K562 (cell line): Measurements from ENCODE around the gene C16orf86. TPM values are rescaled to one million over a fixed set of nuclear protein-coding genes. Genes with fewer than 3 reads are reported as not detected.

Source experiments
- ATAC-seq: fragments of 200-7000 bp; cut with Tn5 transposase; 3 replicates; pipeline ENCODE4 v1.9.1; 2020; ENCODE audit warnings: moderate library complexity
- BruUV-seq: library from RNA; stranded (reverse); fragments of 400-500 nt; replicated peaks from 2 replicates; lab custom pipeline; 2021; lab: Mats Ljungman, UMichigan
- CTCF ChIA-PET: fragments of 300-600 bp; formaldehyde crosslinking; extraction: SDS; loops from one replicate; lab custom pipeline; 2021; ENCODE audit warnings: low intra/inter-chr PET ratio; lab: Yijun Ruan, JAX
- POLR2A ChIA-PET: fragments of 300-600, 350-650 bp; sonication (Branson Sonifier 250); formaldehyde crosslinking; extraction: SDS; loops from one replicate; lab custom pipeline; 2021; ENCODE audit warnings: antibody characterized with exemption, inconsistent platforms; lab: Yijun Ruan, JAX
- DNase-seq, 4 experiments: peaks; one replicate each; pipeline versions ENCODE4 v3.0.0 to v3.0.0-alpha.2; 2011 to 2018; ENCODE audit warnings: low spot score in 3 of 4, mixed read lengths in 3 of 4; ENCODE audit errors: extremely low read depth in 1 of 4
- FAIRE-seq: peaks from 2 replicates; lab custom pipeline; 2011; peaks lifted over from hg19 to GRCh38; lab: Jason Lieb, UNC
- H2AFZ ChIP-seq: 2 replicates; pipeline ENCODE4 v1.6.0; 2011; ENCODE audit warnings: low read depth, low read length, control low read depth, inconsistent platforms
- H3K27ac ChIP-seq: fragments of 200-600 bp; 3 replicates; pipeline ENCODE4 v1.8.0; 2011; ENCODE audit warnings: low read depth, mild to moderate bottlenecking, control low read depth, inconsistent platforms, low read length, moderate library complexity, mixed read lengths; ENCODE audit errors: extremely low read depth
- H3K27me3 ChIP-seq, 2 experiments: fragments of 300-600 bp in 1 of 2; 2 replicates in 1 of 2; 3 replicates in 1 of 2; pipeline versions ENCODE4 v1.6.0 to v1.8.0; 2011; ENCODE audit warnings: inconsistent platforms in 2 of 2, low read length in 2 of 2, mild to moderate bottlenecking in 1 of 2, mixed read lengths in 1 of 2, moderate library complexity in 1 of 2; ENCODE audit not compliant: control insufficient read depth in 2 of 2, insufficient read depth in 2 of 2
- H3K36me3 ChIP-seq: fragments of 300-600 bp; 3 replicates; pipeline ENCODE4 v1.8.0; 2011; ENCODE audit warnings: mild to moderate bottlenecking, low read length, inconsistent platforms; ENCODE audit not compliant: control insufficient read depth, insufficient read depth
- H3K4me1 ChIP-seq, 2 experiments: fragments of 200-600 bp in 1 of 2; replicated peaks in 1 of 2; 2 replicates in 1 of 2; 3 replicates in 1 of 2; pipeline versions ENCODE4 v1.5.1 to v1.8.0; 2011; ENCODE audit warnings: inconsistent platforms in 2 of 2, low read length in 2 of 2, mild to moderate bottlenecking in 1 of 2, mixed read lengths in 1 of 2, moderate library complexity in 1 of 2; ENCODE audit not compliant: control insufficient read depth in 2 of 2, insufficient read depth in 2 of 2
- H3K4me2 ChIP-seq: 2 replicates; pipeline ENCODE4 v1.6.1; 2011; ENCODE audit warnings: low read length, control low read depth, inconsistent platforms, mixed read lengths; ENCODE audit not compliant: insufficient read depth
- H3K4me3 ChIP-seq: fragments of 200-600 bp; sonication (generic), shearing (Covaris generic); 2 replicates; pipeline ENCODE4 v1.5.1; 2016; ENCODE audit warnings: control low read depth, inconsistent platforms
- H3K79me2 ChIP-seq: fragments of 200-600 bp; 3 replicates; pipeline ENCODE4 v1.8.0; 2011; ENCODE audit warnings: low read length, inconsistent platforms; ENCODE audit not compliant: control insufficient read depth, insufficient read depth
- H3K9ac ChIP-seq, 2 experiments: 2 replicates each; pipeline versions ENCODE4 v1.6.0 to v1.6.1; 2011; ENCODE audit warnings: low read depth in 2 of 2, low read length in 2 of 2, control low read depth in 1 of 2, inconsistent platforms in 1 of 2, mild to moderate bottlenecking in 1 of 2, mixed read lengths in 1 of 2; ENCODE audit not compliant: insufficient read depth in 1 of 2
- H3K9me1 ChIP-seq: one replicate; pipeline ENCODE4 v1.6.0; 2011; ENCODE audit warnings: inconsistent platforms, mild to moderate bottlenecking, low read length, moderate library complexity; ENCODE audit not compliant: control insufficient read depth, insufficient read depth
- H3K9me3 ChIP-seq: replicated peaks from 2 replicates; pipeline ENCODE4 v1.5.1; 2011; ENCODE audit warnings: low read depth, low read length, inconsistent platforms; ENCODE audit not compliant: control insufficient read depth, insufficient read depth
- H4K20me1 ChIP-seq: replicated peaks from 2 replicates; pipeline ENCODE4 v1.6.1; 2011; ENCODE audit warnings: low read length, inconsistent platforms, mixed read lengths; ENCODE audit not compliant: control insufficient read depth, insufficient read depth
- CEBPG ChIP-seq, 3 experiments: fragments of 200-800 bp in 1 of 3; sonication (Bioruptor generic) in 1 of 3; sonication (generic) in 1 of 3; formaldehyde crosslinking in 1 of 3; IDR thresholded peaks in 2 of 3; conservative IDR thresholded peaks in 1 of 3; 2 replicates each; pipeline versions ENCODE4 v1.6.1 to v1.8.0; 2016 to 2022; ENCODE audit warnings: missing compliant biosample characterization in 2 of 3, missing genetic modification characterization in 2 of 3, mild to moderate bottlenecking in 1 of 3, missing genetic modification reagents in 1 of 3
- SPI1 ChIP-seq: IDR thresholded peaks from 2 replicates; pipeline ENCODE4 v1.6.1; 2011; ENCODE audit warnings: low read depth, low read length, control low read depth, borderline replicate concordance
- TCF3 ChIP-seq: sonication (generic); formaldehyde crosslinking; IDR thresholded peaks from 2 replicates; pipeline ENCODE4 v1.4.0; 2020; ENCODE audit warnings: mild to moderate bottlenecking, missing genetic modification reagents
- ZNF121 ChIP-seq: sonication (generic); formaldehyde crosslinking; conservative IDR thresholded peaks from 2 replicates; pipeline ENCODE4 v1.8.0; 2022; ENCODE audit warnings: missing genetic modification reagents
- WGBS: fragments of 100-300 bp; shearing (Covaris generic); methylation state at CpG from one replicate; pipeline ENCODE4 v1.1.6; 2016; ENCODE audit warnings: low coverage, mixed read lengths; ENCODE audit not compliant: insufficient coverage; ENCODE audit errors: missing lambda C conversion rate; 5-methylcytosine and 5-hydroxymethylcytosine counted together
- in situ Hi-C: fragments of 300-500 bp; cut with MboI; formaldehyde crosslinking; loops from 4 replicates; pipeline ENCODE4 v1.15.0; 2018; ENCODE audit warnings: inconsistent platforms, mixed read lengths
- intact Hi-C: fragments of 100-400 bp; cut with micrococcal nuclease; formaldehyde crosslinking; loops from 2 replicates; pipeline ENCODE4 v1.14.2; 2022
- polyA plus RNA-seq, 8 experiments: library from polyadenylated mRNA; depleted of rRNA in 4 of 8; stranded (reverse) in 5 of 8; unstranded in 3 of 8; fragments of >200 nt; fragmentation: Nextera tagmentation in 2 of 8; fragmentation: Illumina TruSeq in 1 of 8; extraction: Ambion mirVana in 2 of 8; extraction: Trizol in 1 of 8; gene quantifications; 2 replicates each; pipeline versions ENCODE4 v1.2.1 to v1.2.3, GENCODE V29; 2011 to 2014; ENCODE audit warnings: inconsistent platforms in 1 of 8, missing spikeins in 1 of 8
- total RNA-seq, 7 experiments: library from RNA; depleted of rRNA in 6 of 7; stranded (reverse); fragments of >200 nt in 6 of 7; fragmentation: Illumina TruSeq in 2 of 7; extraction: Trizol in 2 of 7; gene quantifications; 2 replicates each; pipeline versions ENCODE4 v1.2.1 to v1.2.3, GENCODE V29; 2011 to 2021; ENCODE audit warnings: low replicate concordance in 1 of 7

Gene C16orf86
- total and polyA plus RNA-seq, 9 of the 15 experiments (the other 6 are each of a cell fraction or from before 2014, with no cell fraction given) = 0.13 to 1.2 (median 0.27) TPM; not detected in 3

GRCh38 chr16:67672306-67672705, 5.7 kb downstream of the C16orf86 start:
- Histone ChIP-seq H3K9me3 (no peaks in the 10 kb centered on the region), H3K79me2 (no peaks in the 10 kb centered on the region), H3K36me3 (no peaks in the 10 kb centered on the region), H3K4me3 (no peak overlapping the region), H3K9me1 (no peaks in the 10 kb centered on the region), H3K27me3 (no peaks in the 10 kb centered on the region), H2AFZ (no peak overlapping the region), H4K20me1 (peaks cover 2% of the 10 kb centered on the region; the same call in 1 of the 2 replicates), H3K27ac (no peak overlapping the region), H3K4me1 (peaks cover 5 to 17% of the 10 kb centered on the region in 2 experiments), H3K4me2 (no peak overlapping the region), H3K9ac (no peak overlapping the region)
- no peak for ATAC-seq
- DNase-seq = no peak
- no TSS peak for BruUV-seq
- in situ Hi-C loops (loop anchor here (10.0 kb wide), 1 partner anchor 372 kb away; no protein-coding TSS in a partner anchor), intact Hi-C loops (loop anchor here (2.0 to 5.0 kb wide), 3 partner anchors 135 to 370 kb away; partner anchors contain the start of genes RANBP10 and TSNAXIP1)
- ChIA-PET CTCF (interaction anchor here (0.6 to 2.2 kb wide), 7 partner anchors 144 to 1194 kb away, joined by 3 to 31 read pairs (median 5); no protein-coding TSS in a partner anchor), POLR2A (interaction anchor here (0.5 to 1.4 kb wide), 7 partner anchors 9 to 693 kb away, joined by 3 to 4 read pairs (median 3); no protein-coding TSS in a partner anchor)
- FAIRE-seq = no peak
- WGBS = 10% methylated on average over 4 of the region's 4 CpGs
- TF ChIP-seq TCF3 (CRISPR knock-in tag) = no peak
- no peak for TF ChIP-seq ZNF121 (CRISPR knock-in tag)
- 0 out of 2 replicates have a peak, but pooled peaks have one; percentile 10 for TF ChIP-seq SPI1
- 0 out of 2 replicates have a peak, but pooled peaks have one; percentile 19 for TF ChIP-seq CEBPG (CRISPR knock-in tag; IDR thresholded peaks at IDR 0.05)
- no peak for TF ChIP-seq CEBPG (tag; conservative IDR thresholded peaks at IDR 0.05 in 1 of 2, IDR thresholded peaks at IDR 0.05 in 1 of 2)
